MCF 10A (cell line): Measurements from ENCODE around the gene BOC. TPM values are rescaled to one million over a fixed set of nuclear protein-coding genes. Genes with fewer than 3 reads are reported as not detected.

Source experiments
- BruUV-seq: library from RNA; stranded (reverse); fragments of 400-500 nt; replicated peaks from 2 replicates; lab custom pipeline; 2021; lab: Mats Ljungman, UMichigan
- CTCF ChIA-PET: fragments of 300-600 bp; sonication (Branson Sonifier 250); formaldehyde crosslinking; extraction: SDS; loops from one replicate; lab custom pipeline; 2021; ENCODE audit warnings: antibody characterized with exemption, inconsistent platforms; lab: Yijun Ruan, JAX
- POLR2A ChIA-PET: fragments of 300-600, 350-650 bp; sonication (Branson Sonifier 250); formaldehyde crosslinking; extraction: SDS; loops from one replicate; lab custom pipeline; 2020; ENCODE audit warnings: antibody characterized with exemption, inconsistent platforms; lab: Yijun Ruan, JAX
- DNase-seq: peaks from one replicate; pipeline ENCODE4 v3.0.0-alpha.2; 2018; ENCODE audit not compliant: unreplicated experiment
- H3K27ac Mint-ChIP-seq: one replicate; pipeline ENCODE4 v1.8.0; 2022; ENCODE audit warnings: mild to moderate bottlenecking, low read depth, mixed read lengths; ENCODE audit not compliant: unreplicated experiment
- H3K27me3 Mint-ChIP-seq: one replicate; pipeline ENCODE4 v1.8.0; 2022; ENCODE audit warnings: mixed read lengths; ENCODE audit not compliant: insufficient read depth, unreplicated experiment
- H3K36me3 Mint-ChIP-seq: one replicate; pipeline ENCODE4 v1.8.0; 2022; ENCODE audit warnings: mild to moderate bottlenecking, moderate library complexity, mixed read lengths; ENCODE audit not compliant: insufficient read depth, unreplicated experiment
- H3K4me1 Mint-ChIP-seq: one replicate; pipeline ENCODE4 v1.8.0; 2022; ENCODE audit warnings: mixed read lengths; ENCODE audit not compliant: insufficient read depth, unreplicated experiment
- H3K4me3 Mint-ChIP-seq: one replicate; pipeline ENCODE4 v1.8.0; 2022; ENCODE audit warnings: mild to moderate bottlenecking, moderate library complexity, mixed read lengths; ENCODE audit not compliant: unreplicated experiment
- H3K9me3 Mint-ChIP-seq: one replicate; pipeline ENCODE4 v1.8.0; 2022; ENCODE audit warnings: mixed read lengths; ENCODE audit not compliant: unreplicated experiment
- CTCF ChIP-seq: fragments of 200-600 bp; IDR thresholded peaks from one replicate; pipeline ENCODE4 v1.8.0; 2022; ENCODE audit warnings: antibody characterized with exemption, mild to moderate bottlenecking; ENCODE audit not compliant: unreplicated experiment
- intact Hi-C: fragments of 100-400 bp; cut with micrococcal nuclease; formaldehyde crosslinking; loops from 2 replicates; pipeline ENCODE4 v1.14.1; 2022
- total RNA-seq: library from RNA; stranded (reverse); gene quantifications from 2 replicates; pipeline ENCODE4 v1.2.3, GENCODE V29; 2022

BOC gene
- total RNA-seq, 1 experiment from 2014 or later: 1.8 TPM

GRCh38 chr3:113297287-113297686 is 85.9 kb downstream of the BOC start:
- H3K9me3 Mint-ChIP-seq: no peaks in the 10 kb centered on the region
- no peaks in the 10 kb centered on the region for H3K4me1 Mint-ChIP-seq
- H3K4me3 Mint-ChIP-seq: no peak overlapping the region
- H3K36me3 Mint-ChIP-seq: no peaks in the 10 kb centered on the region
- intact Hi-C loops: no loop called here
- TF ChIP-seq CTCF: no peak
- ChIA-PET CTCF (interaction anchor here (0.9 to 4.6 kb wide), 3 partner anchors 9 to 249 kb away, joined by 3 to 32 read pairs (median 5); no protein-coding TSS in a partner anchor), POLR2A (no interaction called here)
- DNase-seq: no peak
- H3K27ac Mint-ChIP-seq: no peak overlapping the region
- no TSS peak for BruUV-seq
- no peaks in the 10 kb centered on the region for H3K27me3 Mint-ChIP-seq

GRCh38 chr3:113297841-113298240 is 86.5 kb downstream of the BOC start:
- CTCF ChIA-PET: interaction anchor here (0.5 to 4.6 kb wide), 4 partner anchors 10 to 231 kb away, joined by 3 to 32 read pairs (median 3); no protein-coding TSS in a partner anchor
- Mint-ChIP-seq H3K9me3 (no peaks in the 10 kb centered on the region), H3K27ac (no peak overlapping the region), H3K4me1 (no peaks in the 10 kb centered on the region), H3K27me3 (no peaks in the 10 kb centered on the region), H3K36me3 (peaks cover 1% of the 10 kb centered on the region), H3K4me3 (no peak overlapping the region)
- no TSS peak for BruUV-seq
- POLR2A ChIA-PET: no interaction called here
- no peak for DNase-seq
- intact Hi-C loops: no loop called here
- TF ChIP-seq CTCF: no peak

- Mint-ChIP-seq H3K9me3 (no peaks in the 10 kb centered on the region), H3K27me3 (no peaks in the 10 kb centered on the region), H3K4me1 (no peaks in the 10 kb centered on the region), H3K36me3 (peaks cover 13% of the 10 kb centered on the region), H3K4me3 (no peak overlapping the region), H3K27ac (no peak overlapping the region)
- TF ChIP-seq CTCF: no peak
- POLR2A ChIA-PET: interaction anchor here (0.6 kb wide), 2 partner anchors 357 to 359 kb away, joined by 3 read pairs; no protein-coding TSS in a partner anchor
- intact Hi-C loops: no loop called here
- DNase-seq: no peak
- BruUV-seq: no TSS peak
- CTCF ChIA-PET: interaction anchor here (1.3 kb wide), 1 partner anchor 12 kb away, joined by 7 read pairs; no protein-coding TSS in a partner anchor
Measured at GRCh38 chr3:113300596-113300995, 89.2 kb downstream of the BOC start.

GRCh38 chr3:113304102-113304501 is 92.7 kb downstream of the BOC start:
- H3K4me1 Mint-ChIP-seq: no peaks in the 10 kb centered on the region
- no peaks in the 10 kb centered on the region for H3K27me3 Mint-ChIP-seq
- CTCF ChIA-PET: interaction anchor here (0.7 to 1.8 kb wide), 2 partner anchors 15 to 221 kb away, joined by 3 to 9 read pairs; no protein-coding TSS in a partner anchor
- no peaks in the 10 kb centered on the region for H3K9me3 Mint-ChIP-seq
- no peak overlapping the region for H3K4me3 Mint-ChIP-seq
- H3K36me3 Mint-ChIP-seq: peaks cover 18% of the 10 kb centered on the region
- no peak for DNase-seq
- POLR2A ChIA-PET: no interaction called here
- H3K27ac Mint-ChIP-seq: no peak overlapping the region
- TF ChIP-seq CTCF: no peak
- BruUV-seq: no TSS peak
- intact Hi-C loops: no loop called here
